ENCODE data around the gene PSMA6. TPM values are rescaled to one million over a fixed set of nuclear protein-coding genes. Genes with fewer than 3 reads are reported as not detected.
A peak's percentile ranks its signal among the peaks of the same experiment; 100 is the strongest.
"Not testable (repeated sequence)": the region's sequence is repeated elsewhere in the genome, so short reads cannot be mapped to it uniquely, and the experiment has no call there.

PSMA6 gene
- polyA plus RNA-seq (2014; cell fraction: cytosol; rRNA removed), result 629 and 652 TPM in 2 replicates
- polyA plus RNA-seq (2014; cell fraction: nucleus; rRNA removed), result 256 and 362 TPM in 2 replicates

DNA sequence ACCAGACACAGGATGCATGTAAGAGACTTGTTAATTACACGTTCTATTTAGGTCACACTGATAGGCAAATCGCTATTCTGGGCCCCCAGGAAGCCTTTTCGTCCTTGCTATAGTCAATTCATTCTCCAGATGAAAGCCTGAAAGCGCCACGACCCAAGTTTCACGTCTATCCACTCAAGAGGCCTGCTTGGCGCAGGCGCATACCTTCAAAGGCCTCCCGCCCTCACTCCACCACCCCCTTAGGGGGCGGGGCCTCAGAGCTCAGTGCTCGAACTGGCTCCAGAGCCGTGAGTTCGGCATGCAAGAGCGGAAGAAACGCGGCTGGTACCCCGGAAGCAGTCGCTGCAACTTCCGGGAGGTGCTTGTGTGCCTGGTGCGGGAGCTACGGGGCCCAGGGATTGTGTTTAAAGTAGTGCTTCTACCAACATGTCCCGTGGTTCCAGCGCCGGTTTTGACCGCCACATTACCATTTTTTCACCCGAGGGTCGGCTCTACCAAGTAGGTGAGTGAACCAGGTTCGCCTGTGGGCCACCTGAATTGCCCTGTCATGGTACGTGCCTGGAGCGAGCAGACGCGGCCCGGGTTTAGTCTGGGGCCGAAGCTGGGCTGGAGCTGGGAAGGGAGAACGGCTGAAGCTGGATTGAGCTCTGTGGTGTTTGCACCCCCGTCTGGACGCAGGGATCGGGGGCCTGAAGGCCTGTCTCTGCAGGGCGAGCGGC lies at the start of gene PSMA6:
TSS of gene PSMA6 (plus strand) at position 332 of the 719 bp plus-strand sequence. CDS start at position 427, 95 bp downstream.
- DNase-seq (ENCODE audit: low spot score), result peak; percentile 99

- no peak for DNase-seq (ENCODE audit: low spot score)
Measured at GRCh38 chr14:35242599-35243311, 49.4 kb upstream of the PSMA6 start.

DNA sequence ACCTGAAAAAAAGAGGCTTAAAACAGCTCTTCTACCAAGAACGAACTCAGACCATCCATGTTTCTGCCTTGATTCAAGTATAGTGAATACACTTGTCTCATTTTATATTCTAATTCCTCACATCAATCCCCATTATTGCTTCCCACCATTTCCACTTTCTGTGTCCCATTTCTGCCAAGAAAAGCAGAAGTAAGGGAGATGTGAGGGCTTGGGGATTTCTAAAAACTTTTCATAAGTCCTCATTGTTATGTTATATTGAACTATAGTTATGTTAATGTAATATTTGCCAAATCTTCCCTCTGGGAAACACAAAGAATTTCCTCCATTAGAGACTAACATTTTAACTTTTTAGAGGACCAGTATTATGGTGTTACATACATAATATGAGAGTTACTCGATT lies 48.2 kb upstream of the PSMA6 start:
- no peak for DNase-seq (ENCODE audit: low spot score)

- no peak for DNase-seq (ENCODE audit: low spot score)
Measured at GRCh38 chr14:35244542-35244941, 47.6 kb upstream of the PSMA6 start.

DNA sequence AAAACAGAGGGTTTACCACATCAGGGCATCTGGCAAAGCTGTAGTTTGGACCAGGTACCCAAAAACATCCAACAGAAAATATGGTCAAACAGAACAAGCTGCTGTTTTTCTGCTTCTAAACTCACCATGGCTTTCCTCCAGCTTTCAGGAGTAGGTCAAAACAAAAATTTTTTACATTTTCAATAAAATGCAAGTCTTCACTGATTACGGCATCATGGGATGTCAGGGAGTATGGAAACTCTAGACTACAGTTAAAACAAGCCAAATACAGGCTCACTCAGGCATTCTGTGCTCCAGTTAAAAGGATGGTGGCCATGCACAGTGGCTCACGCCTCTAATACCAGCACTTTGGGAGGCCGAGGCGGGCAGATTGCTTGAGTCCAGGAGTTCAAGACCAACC lies 47.1 kb upstream of the PSMA6 start:
- no peak for DNase-seq (ENCODE audit: low spot score)

GRCh38 chr14:35247777-35248475 lies 44.3 kb upstream of the PSMA6 start:
- DNase-seq (ENCODE audit: low spot score), result no peak

- no peak for DNase-seq (ENCODE audit: low spot score)
Measured at GRCh38 chr14:35248476-35248788, 43.8 kb upstream of the PSMA6 start.

DNA sequence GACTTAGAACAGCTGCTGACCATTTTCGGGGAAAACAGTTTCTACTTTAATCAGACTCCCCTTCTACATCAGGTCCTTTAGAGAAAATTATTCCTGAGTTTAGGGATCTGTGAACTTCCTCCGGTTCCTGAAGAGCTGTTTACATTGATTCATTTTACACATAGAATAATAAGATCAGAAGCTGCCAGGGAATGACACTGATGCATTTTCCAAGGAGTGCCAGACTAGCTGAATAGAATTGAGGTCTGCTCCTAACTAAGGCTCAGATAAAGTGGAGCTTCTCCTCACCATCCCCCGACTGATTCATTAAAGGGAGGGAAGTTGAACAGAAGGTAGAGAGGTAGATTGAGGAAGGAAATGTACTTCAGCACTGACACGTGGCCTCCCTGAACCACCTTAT lies 41.9 kb upstream of the PSMA6 start:
- DNase-seq (ENCODE audit: low spot score), result no peak

DNA sequence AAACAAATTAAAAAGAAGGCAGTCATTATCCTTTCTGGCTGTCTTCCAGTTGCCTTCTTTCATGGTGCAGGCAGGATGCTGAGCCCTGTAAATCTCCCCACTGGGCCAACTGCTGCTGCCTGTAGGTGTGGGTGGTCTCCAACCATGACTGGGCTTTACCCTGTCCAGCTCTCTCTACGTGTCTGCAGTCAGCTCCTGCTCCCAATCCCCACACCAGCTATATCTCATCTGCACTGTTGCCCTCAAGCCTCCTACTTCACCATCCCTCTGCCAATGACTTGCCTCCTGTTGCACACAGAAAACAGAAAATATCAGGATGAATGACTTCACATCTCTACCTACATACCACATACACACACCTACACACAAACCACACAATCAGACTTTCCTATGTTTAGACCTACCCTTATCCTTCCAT lies 39.7 kb upstream of the PSMA6 start:
- no peak for DNase-seq (ENCODE audit: low spot score)

GRCh38 chr14:35253056-35253455 lies 39.1 kb upstream of the PSMA6 start:
- not testable (repeated sequence) for DNase-seq (ENCODE audit: low spot score)

GRCh38 chr14:35254034-35254622 lies 38.1 kb upstream of the PSMA6 start:
- not testable (repeated sequence) for DNase-seq (ENCODE audit: low spot score)

- no peak for DNase-seq (ENCODE audit: low spot score)
Measured at GRCh38 chr14:35254736-35255135, 37.4 kb upstream of the PSMA6 start.

- no peak for DNase-seq (ENCODE audit: low spot score)
Measured at GRCh38 chr14:35255711-35256110, 36.5 kb upstream of the PSMA6 start.

GRCh38 chr14:35257809-35258208 lies 34.4 kb upstream of the PSMA6 start:
- DNase-seq (ENCODE audit: low spot score), result no peak

- DNase-seq (ENCODE audit: low spot score), result no peak
Measured at GRCh38 chr14:35258420-35258819, 33.8 kb upstream of the PSMA6 start.

GRCh38 chr14:35261774-35262173 lies 30.4 kb upstream of the PSMA6 start:
- no peak for DNase-seq (ENCODE audit: low spot score)

DNA sequence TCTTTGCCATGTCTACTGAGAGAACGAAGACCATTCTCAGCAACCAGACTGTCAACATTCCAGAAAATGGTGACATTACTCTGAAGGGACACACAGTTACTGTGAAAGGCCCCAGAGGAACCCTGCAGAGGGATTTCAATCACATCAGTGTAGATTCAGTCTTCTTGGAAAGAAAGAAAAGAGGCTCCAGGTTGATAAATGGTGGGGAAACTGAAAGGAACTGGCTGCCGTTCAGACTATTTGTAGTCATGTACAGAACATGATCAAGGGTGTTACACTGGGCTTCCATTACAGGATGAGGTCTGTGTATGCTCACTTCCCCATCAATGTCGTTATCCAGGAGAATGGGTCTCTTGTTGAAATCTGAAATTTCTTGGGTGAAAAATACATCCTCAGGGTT lies 29.7 kb upstream of the PSMA6 start:
- DNase-seq (ENCODE audit: low spot score), result no peak

DNA sequence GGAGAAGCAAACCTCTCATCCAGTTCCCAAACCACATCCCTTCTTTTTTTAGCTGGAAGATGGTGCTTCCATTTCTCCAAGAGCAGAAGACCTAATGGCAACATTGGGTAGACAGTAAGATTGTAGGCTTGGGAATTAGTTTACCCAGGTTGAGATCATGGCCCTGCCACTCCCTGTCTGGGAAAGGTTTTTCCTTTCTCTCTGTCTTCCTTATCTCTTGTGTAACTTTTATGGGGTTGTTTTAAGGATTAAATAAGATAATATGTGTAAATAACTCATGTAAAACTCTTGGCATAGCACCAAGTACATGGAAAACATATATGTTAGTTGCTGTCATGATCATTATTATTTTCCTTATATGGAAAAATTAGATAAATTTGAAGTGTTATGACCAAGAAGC lies 23.2 kb upstream of the PSMA6 start:
- no peak for DNase-seq (ENCODE audit: low spot score)

GRCh38 chr14:35274805-35275204 lies 17.4 kb upstream of the PSMA6 start:
- DNase-seq (ENCODE audit: low spot score), result no peak

DNA sequence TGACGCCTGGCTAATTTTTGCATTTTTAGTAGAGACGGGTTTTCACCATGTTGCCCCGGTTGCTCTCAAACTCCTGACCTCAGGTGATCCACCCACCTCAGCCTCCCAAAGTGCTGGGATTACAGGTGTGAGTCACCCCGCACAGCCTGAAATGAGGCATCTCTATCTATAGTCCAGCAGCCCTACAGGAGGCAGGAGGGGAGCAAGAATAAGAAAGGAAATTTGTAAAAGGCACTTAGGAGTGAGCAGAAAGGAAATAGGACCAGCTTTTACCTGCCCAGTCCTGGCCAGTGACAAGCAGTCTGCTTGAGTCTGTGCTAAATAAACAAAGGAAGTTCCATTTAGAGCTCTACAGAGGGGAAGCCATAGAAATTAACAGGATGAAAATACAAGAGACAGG lies 15.0 kb upstream of the PSMA6 start:
- DNase-seq (ENCODE audit: low spot score), result no peak

DNA sequence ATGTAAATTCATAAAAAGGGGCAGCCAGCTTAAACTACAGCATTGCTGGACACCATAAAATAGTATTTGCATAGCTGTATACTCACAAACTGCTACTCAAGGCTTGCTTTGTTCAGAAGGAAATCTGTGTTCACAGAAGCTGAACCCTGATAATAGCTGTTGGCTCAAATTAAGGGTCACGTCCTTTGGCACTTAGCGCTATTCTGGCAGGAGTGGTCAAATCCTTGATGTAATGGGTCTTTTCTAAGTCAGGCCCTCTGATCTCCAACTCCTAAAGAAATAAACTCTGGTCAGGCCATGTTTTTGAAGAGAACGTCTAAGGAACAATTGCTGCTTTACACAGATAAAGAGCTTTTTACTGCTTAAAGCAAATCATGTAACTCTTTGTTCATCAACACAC lies 12.8 kb upstream of the PSMA6 start:
- no peak for DNase-seq (ENCODE audit: low spot score)

DNA sequence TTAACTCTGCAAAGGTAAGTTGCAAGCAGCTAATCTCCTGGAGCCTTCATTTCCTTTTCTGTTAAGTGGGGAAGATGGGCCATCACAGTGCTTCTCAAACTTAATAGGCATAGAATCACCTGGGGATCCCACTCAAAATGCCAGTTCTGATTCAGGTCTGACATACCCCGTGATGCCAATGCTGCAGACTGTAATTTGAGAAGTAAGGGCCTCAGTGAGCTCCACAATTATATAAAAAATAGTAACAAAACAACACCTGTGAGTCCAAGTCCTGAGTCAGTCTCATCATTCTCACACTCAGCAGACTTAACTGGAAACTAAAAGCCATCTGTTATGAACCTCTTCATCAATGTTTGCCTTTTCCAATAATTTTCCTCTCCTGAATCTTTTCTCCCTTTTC lies 10.8 kb upstream of the PSMA6 start:
- DNase-seq (ENCODE audit: low spot score), result no peak

All from SK-N-DZ (cell line).